HG02840 (cell line): ENCODE results near the gene SPON2.
"Not testable (repeated sequence)": the region's sequence is repeated elsewhere in the genome, so short reads cannot be mapped to it uniquely, and the experiment has no call there.

Experiments used
- ATAC-seq: cut with Tn5 transposase; IDR thresholded peaks from one replicate; pipeline ENCODE4 v1.9.1; 2021; ENCODE audit warnings: mild to moderate bottlenecking, moderate library complexity, moderate number of reproducible peaks; ENCODE audit not compliant: unreplicated experiment, low FRiP score

Gene SPON2

GRCh38 chr4:1154126-1154522, 18.3 kb downstream of the SPON2 start:
- no peak for ATAC-seq

- no peak for ATAC-seq
Measured at GRCh38 chr4:1153567-1154090, 18.8 kb downstream of the SPON2 start.

- ATAC-seq, result no peak
Measured at GRCh38 chr4:1152290-1152689, 20.1 kb downstream of the SPON2 start.

- no peak for ATAC-seq
Measured at GRCh38 chr4:1151541-1151940, 20.8 kb downstream of the SPON2 start.

GRCh38 chr4:1150875-1151274, 21.5 kb downstream of the SPON2 start:
- no peak for ATAC-seq

GRCh38 chr4:1139860-1140259, 32.5 kb downstream of the SPON2 start:
- ATAC-seq, result no peak

GRCh38 chr4:1137850-1138249, 34.5 kb downstream of the SPON2 start:
- no peak for ATAC-seq

GRCh38 chr4:1137063-1137776, 35.2 kb downstream of the SPON2 start:
- ATAC-seq, result no peak

GRCh38 chr4:1136048-1136447, 36.3 kb downstream of the SPON2 start:
- no peak for ATAC-seq

- no peak for ATAC-seq
Measured at GRCh38 chr4:1133033-1133432, 39.4 kb downstream of the SPON2 start.

GRCh38 chr4:1130316-1131186, 41.8 kb downstream of the SPON2 start:
- ATAC-seq, result no peak

- ATAC-seq, result no peak
Measured at GRCh38 chr4:1126506-1126905, 45.9 kb downstream of the SPON2 start.

- not testable (repeated sequence) for ATAC-seq
Measured at GRCh38 chr4:1125466-1125865, 46.9 kb downstream of the SPON2 start.

- ATAC-seq, result no peak
Measured at GRCh38 chr4:1124818-1125217, 47.6 kb downstream of the SPON2 start.

- ATAC-seq, result no peak
Measured at GRCh38 chr4:1122505-1122904, 49.9 kb downstream of the SPON2 start.
